ENCODE data around the gene KIF18B.
A peak's percentile ranks its signal among the peaks of the same experiment; 100 is the strongest.

The KIF18B gene

DNA sequence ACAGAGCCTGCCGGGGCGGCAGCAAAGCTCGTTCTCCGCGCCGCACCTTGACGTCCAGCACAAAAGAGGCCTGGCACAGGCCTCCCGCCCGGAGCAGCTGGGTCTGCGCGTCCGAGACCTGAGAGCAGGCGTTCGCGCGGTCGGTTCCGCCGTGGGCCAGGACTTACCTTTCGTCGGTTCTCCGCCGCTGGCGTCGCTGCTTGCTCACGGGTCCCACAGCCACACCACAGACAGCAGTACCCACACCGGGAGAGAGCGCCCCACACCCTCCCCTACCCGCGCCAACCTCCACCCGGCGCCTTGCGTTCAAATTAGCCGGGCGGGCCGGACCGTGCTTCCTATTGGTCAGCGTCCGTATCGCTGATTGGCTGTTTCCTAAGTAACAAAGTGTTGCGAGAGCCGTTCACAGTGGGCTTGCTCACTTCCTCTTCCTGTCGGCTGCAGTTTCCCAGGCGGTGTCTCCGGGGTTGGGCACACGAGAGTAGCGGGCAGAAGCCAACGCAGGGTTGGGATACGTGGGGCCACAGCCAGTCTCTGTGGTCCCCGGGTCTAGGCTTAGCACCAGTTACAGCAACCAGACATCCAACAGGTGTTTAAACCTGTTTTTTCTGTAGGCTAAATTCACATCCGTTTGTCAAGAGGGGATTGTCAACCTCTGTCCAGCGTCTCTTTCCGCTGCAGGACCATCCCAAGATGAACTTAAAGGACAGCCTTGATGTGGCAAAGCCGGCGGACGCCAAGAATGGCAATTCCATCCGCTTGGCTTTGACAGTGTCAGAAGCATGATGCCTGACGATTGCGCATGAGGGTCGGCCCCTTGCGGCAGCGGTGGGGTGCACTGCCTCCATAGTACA, at the start of gene KIF18B:
KIF18B (minus strand) TSS at position 313 of the 854 bp plus-strand sequence. CDS start 11,429 bp downstream, outside the sequence.
- peak; percentile 76 for DNase-seq (ENCODE audit: low read depth in 2 of 2)

DNA sequence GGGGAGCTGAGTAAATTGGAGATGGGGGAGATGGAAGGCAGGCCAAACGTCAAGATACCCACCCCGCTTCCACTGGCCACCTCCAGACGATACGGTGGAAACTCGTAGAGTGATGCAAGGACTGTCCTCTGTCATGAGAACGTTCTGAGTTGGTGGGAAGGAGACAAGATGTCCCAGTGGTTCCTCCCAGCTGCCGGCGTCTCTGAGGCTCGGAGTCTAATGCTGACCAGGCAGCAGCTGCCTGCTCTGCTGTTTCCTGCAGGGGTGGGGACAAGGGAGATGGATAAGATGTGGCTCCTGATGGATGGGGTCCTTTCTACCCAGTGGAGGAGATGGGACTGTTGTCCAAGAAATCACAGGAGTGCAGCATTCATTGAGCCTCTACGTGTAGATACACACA, 48.7 kb upstream of the KIF18B start:
- no peak for DNase-seq (ENCODE audit: low read depth in 2 of 2)

GRCh38 chr17:44995436-44996001, 47.9 kb upstream of the KIF18B start:
- no peak for DNase-seq (ENCODE audit: low read depth in 2 of 2)

DNA sequence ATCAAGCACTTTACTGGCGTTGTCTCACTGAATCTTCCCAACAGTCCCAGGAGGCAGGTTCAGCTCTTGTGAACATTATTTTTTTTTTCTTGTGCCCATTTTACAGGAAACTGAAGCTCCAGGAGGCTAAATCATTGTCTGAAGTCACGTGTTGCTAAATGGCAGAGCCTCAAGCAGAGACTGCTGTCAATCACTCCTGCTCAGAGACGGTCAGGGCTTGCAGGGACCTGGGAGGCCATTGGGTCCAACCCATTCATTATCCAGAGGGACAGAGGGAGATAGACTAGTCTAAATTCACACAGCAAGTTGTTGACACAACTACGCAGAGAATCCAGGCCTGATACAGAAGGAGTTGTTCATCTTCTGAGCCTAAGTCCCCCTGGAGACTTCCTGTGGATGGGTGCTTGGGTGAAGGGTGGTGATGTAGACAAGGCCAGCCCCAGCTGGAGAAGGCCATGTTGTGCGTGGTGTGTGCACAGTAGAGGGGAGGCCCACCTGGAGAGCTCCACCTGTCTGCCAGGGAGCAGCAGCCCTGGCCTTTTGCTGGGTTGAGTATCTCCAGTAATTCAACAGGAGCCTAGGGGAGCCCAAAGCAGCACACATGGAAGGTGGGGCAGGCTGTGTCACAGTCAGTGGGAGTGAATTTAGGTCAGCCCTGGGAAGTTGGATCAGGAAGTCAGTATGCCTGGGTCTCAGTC, 44.8 kb upstream of the KIF18B start:
- DNase-seq (ENCODE audit: low read depth in 2 of 2), result no peak

- DNase-seq (ENCODE audit: low read depth in 2 of 2), result no peak
These were observed 43.4 kb upstream of the KIF18B start for GRCh38 chr17:44990994-44991393.

DNA sequence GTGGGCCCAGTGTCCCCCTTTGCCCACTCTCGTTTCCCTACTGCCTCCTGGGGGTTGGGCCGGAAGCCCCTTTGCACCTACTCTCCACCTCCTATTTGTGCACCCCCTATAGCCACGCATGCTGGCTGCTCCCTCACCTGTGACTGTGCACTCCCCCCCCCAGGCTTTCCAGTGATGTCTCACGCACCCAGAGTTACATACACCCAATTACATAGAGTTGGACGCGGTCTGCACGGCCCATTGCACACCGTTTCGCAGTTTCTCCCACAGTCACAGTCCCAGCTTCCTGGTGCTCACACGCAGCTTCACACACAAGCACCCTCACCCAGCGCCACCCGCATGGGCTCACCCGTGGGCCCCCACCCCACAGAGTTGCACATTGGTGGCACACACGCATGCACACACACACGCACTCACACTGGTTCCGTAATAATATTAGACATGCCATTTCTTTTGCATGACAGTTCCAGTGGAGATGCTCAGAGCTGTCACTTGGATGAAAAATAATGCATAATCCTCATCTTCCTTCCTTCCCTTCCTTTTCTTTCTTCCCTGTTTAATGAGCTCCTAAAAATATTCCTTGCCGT, 42.1 kb upstream of the KIF18B start:
- no peak for DNase-seq (ENCODE audit: low read depth in 2 of 2)

GRCh38 chr17:44988044-44988942, 40.7 kb upstream of the KIF18B start:
- DNase-seq (ENCODE audit: low read depth in 2 of 2), result no peak

DNA sequence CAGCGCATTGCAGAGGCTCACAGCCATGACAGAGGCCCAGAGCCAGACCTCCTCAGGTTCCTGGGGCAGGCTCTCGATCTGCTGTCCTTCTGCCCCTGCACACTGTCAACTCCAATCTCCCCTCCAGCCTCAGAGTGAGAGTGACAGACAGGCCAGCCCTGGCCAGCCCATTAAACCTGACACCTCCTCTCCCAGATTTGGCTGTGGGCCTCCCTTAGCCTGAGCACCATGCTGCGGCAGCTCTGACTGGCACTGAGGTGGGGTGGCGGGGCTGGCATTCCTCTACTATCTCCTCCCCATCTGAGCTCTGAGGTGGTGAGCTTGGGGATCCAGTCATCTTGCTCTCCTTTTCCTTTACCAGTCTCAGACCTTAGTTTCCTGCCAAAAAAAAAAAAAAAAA, 36.0 kb upstream of the KIF18B start:
- no peak for DNase-seq (ENCODE audit: low read depth in 2 of 2)

DNA sequence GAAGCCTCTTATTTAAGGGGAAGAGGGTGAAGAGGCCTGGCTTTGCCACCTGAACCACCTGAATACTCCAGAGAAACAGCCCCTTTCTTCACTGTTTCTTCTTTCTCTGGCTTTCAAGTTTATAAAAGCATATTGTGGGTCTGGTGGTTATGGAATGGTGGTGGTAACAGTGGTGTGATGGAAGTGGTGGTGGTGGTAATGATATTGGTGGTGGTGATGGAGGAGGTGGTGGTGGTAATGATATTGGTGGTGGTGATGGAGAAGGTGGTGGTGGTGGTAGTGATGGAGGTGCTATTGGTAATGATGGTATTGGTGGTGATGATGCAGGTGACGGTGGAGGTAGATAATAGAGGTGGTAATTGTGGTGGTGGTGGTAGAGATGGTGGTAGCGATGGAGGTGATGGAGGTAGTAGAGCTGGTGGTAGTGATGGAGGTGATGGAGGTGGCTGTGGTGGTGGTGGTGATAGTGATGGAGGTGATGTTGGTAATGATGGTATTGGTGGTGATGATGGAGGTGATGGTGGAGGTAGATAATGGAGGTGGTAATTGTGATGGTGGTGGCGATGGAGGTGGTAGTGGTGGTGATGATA, 34.6 kb upstream of the KIF18B start:
- DNase-seq (ENCODE audit: low read depth in 2 of 2), result no peak

DNA sequence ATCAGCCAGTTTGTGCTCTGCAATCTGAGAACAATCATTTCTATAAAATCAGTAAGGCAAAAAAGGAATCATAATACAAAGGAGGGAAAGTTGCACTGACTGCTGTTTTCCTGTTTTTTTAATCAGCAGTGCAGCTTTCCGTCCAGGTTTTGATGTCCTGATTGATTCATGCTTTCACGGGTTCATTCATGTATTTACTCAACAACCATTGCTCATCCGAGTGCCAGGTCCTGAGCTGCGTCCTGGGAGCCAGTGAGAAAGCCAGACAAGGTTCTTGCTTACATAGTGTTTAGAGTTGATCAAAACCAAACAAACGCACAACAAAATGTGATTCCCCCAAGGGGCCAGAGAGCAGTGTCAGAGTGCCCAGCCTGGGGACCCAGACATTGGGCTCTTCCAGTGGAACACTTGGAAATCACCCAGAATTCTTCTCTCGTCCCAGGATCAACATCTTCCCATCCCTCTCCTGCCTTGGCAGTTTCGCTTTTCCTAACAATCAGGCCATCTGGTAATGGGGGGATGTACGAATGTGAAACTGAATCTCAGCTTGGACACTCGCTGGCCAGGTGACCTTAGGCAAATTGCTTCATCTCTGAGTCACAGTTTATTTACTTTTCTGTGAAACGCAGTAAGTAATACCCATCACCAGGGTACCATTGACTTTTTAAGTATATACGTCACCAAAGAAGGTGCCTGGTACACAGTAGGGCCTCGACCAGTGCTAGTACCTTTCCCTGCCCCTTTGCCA, 33.8 kb upstream of the KIF18B start:
- DNase-seq (ENCODE audit: low read depth in 2 of 2), result no peak

DNA sequence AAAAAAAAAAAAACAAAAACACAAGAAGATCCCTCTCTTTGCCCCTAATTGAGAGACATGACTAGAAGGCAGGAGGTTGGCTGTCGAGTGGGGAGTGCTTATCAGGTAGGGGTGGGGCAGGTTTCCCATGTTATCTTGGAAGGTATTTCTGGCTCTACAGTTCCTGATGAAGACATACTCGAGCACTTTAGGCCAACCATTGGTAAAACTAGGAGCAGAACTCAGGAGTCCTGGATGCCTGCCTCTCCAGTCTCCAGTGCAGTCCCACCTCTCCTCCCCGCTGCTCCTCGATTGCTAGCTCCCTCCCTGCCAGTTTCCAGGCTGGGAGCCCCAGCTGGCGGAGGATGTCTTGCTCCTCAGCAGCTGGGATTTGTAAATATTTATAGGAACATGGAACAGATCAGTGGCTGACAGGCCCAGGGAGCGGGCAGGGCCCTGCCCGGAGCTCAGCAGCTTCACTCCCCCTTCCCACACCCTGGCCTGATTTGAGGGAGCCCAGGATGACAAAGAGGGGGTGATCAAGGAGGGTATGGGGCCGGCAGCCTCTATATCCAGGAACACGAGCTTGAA, 31.9 kb upstream of the KIF18B start:
- DNase-seq (ENCODE audit: low read depth in 2 of 2), result no peak

DNA sequence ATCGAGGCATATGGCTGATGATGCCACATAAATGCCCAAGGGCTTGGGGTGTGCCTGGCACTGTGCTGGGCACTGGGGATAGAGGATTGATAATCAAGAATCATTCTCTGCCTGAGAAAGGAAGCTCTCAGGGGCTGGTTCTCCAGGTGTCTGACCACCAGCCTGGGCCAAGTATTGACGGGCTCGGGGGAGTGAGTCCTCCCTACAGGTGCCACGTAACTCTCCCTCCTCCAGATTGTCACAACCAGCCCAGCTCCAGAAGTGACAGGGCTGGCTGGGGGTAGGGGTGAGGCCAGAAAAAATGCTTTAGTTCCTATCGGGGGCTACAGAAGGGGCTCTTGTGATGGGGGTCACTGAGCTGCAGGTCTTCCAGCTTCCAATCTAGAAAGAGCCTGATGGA, 31.2 kb upstream of the KIF18B start:
- no peak for DNase-seq (ENCODE audit: low read depth in 2 of 2)

DNA sequence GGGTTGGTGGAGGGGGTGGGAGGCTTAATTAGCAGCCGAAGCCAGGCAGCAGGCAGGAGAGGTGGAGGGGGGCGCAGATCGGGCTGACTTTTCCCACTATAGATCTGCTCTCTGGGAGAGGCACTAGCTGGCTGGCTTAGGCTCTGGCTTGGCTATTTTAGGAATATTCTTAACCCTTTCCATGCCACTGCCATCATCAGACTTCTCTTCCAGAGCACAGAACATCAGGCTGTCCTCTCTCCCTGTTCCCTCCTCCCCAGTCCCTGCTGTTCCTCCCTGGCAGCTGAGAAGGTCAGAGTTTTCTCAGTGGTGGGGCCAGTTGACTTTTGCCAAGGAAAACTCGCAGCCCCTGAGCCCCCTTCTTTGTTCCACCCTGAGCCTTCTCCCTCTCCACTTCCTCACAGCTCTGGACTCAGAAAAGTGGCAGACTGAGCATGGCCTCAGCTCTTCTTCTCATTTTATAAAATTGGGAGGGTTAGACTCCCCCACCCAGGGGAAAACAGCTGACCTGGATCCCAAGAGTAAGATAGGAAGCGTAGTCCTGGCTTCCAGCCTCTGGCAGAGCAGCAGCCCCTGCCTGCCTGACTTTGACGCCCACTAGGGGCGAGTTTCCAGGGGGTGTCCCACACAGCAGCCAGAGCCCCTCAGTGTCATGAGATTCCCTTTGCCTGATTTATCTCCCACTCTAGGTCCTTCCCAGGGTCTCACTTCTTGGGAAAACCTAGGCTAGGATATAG, 30.4 kb upstream of the KIF18B start:
- no peak for DNase-seq (ENCODE audit: low read depth in 2 of 2)

- DNase-seq (ENCODE audit: low read depth in 2 of 2), result no peak
These were observed 29.5 kb upstream of the KIF18B start for GRCh38 chr17:44977065-44977464.

DNA sequence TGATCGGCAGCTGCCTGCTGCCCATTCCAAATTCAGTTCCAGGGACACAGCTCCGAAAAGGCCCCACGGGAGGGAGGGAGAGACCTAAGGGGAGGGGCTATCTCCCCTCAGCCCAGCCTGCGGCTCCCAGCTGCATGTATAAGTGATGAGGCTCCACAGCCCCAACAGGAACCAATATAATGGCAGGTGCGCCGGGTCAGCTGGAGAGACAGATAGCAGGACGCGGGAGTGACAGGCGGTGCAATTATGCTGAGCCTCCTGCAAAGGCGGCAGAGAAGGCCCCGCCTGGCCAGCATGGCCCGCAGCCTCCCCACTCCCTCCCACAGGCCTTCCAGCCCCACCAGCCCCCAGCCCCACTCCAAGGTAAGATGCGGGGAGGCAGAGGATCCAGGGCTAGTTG, 28.6 kb upstream of the KIF18B start:
- DNase-seq (ENCODE audit: low read depth in 2 of 2), result no peak

DNA sequence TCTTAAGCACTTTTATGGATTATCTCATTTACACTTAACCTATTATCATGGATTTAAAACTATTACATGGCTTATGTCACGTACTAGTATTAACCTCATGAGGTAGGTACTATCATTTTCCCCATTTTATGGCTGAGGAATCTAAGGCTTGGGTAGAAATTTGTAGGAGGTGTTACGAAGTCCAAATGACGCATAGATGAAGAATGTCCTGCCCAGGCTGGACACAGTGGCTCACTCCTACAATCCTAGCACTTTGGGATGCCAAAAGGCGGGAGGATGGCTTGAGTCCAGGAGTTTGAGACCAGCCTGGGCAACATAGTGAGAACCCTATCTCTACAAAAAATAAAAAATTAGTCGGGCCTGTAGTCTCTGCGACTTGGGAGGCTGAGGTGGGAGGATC, 25.4 kb upstream of the KIF18B start:
- DNase-seq (ENCODE audit: low read depth in 2 of 2), result no peak

- DNase-seq (ENCODE audit: low read depth in 2 of 2), result peak in 1 of 2 donors; percentile 49
These were observed 24.4 kb upstream of the KIF18B start for GRCh38 chr17:44971776-44972483.

- no peak for DNase-seq (ENCODE audit: low read depth in 2 of 2)
These were observed 22.7 kb upstream of the KIF18B start for GRCh38 chr17:44970136-44970741.

Measured in activated CD8-positive, alpha-beta memory T cell treated with anti-CD3 and anti-CD28 coated beads for 4 hours (primary cell).